H9 (cell line): ENCODE measurements around the gene AKR7A2. TPM values are rescaled to one million over a fixed set of nuclear protein-coding genes. Genes with fewer than 3 reads are reported as not detected.

Experiments used
- DNase-seq: peaks from one replicate; pipeline ENCODE4 v3.0.0-alpha.2; 2017
- H2AFZ ChIP-seq: one replicate; pipeline ENCODE4 v1.6.1; 2013; ENCODE audit warnings: mild to moderate bottlenecking, low read length, control low read depth, moderate library complexity
- H2AK5ac ChIP-seq: 2 replicates; pipeline ENCODE4 v1.6.1; 2013; ENCODE audit warnings: low read length, control low read depth, mixed read lengths; ENCODE audit not compliant: insufficient read length
- H2BK120ac ChIP-seq: one replicate; pipeline ENCODE4 v1.6.1; 2013; ENCODE audit warnings: low read depth, mild to moderate bottlenecking, low read length, control low read depth, inconsistent platforms; ENCODE audit not compliant: poor library complexity, severe bottlenecking
- H2BK12ac ChIP-seq: 2 replicates; pipeline ENCODE4 v1.6.1; 2013; ENCODE audit warnings: low read length, control low read depth, mixed read lengths, low read depth; ENCODE audit not compliant: insufficient read length
- H2BK15ac ChIP-seq: 2 replicates; pipeline ENCODE4 v1.6.1; 2013; ENCODE audit warnings: low read depth, low read length, control low read depth
- H2BK20ac ChIP-seq: one replicate; pipeline ENCODE4 v1.6.1; 2013; ENCODE audit warnings: low read depth, mild to moderate bottlenecking, low read length, control low read depth, inconsistent platforms; ENCODE audit not compliant: poor library complexity, severe bottlenecking
- H2BK5ac ChIP-seq: 2 replicates; pipeline ENCODE4 v1.6.1; 2013; ENCODE audit warnings: low read length, control low read depth, mixed read lengths; ENCODE audit not compliant: insufficient read length
- H3K14ac ChIP-seq: 2 replicates; pipeline ENCODE4 v1.6.1; 2013; ENCODE audit warnings: low read length, control low read depth; ENCODE audit not compliant: insufficient read depth
- H3K18ac ChIP-seq: 2 replicates; pipeline ENCODE4 v1.6.1; 2013; ENCODE audit warnings: low read depth, mild to moderate bottlenecking, mixed read lengths, low read length, control low read depth; ENCODE audit not compliant: insufficient read length
- H3K23ac ChIP-seq: 2 replicates; pipeline ENCODE4 v1.6.1; 2013; ENCODE audit warnings: low read length, control low read depth, mixed read lengths, low read depth; ENCODE audit not compliant: insufficient read length
- H3K23me2 ChIP-seq: 2 replicates; pipeline ENCODE4 v1.6.1; 2013; ENCODE audit warnings: low read depth, mild to moderate bottlenecking, mixed read lengths, low read length, control low read depth; ENCODE audit not compliant: insufficient read length, poor library complexity, severe bottlenecking
- H3K27ac ChIP-seq: 2 replicates; pipeline ENCODE4 v1.5.1; 2013; ENCODE audit warnings: low read length, control low read depth, mixed read lengths, low read depth; ENCODE audit not compliant: insufficient read length
- H3K27me3 ChIP-seq: 2 replicates; pipeline ENCODE4 v1.6.1; 2013; ENCODE audit warnings: low read length, control low read depth, inconsistent platforms; ENCODE audit not compliant: insufficient read depth
- H3K4ac ChIP-seq: 2 replicates; pipeline ENCODE4 v1.6.1; 2013; ENCODE audit warnings: low read depth, mild to moderate bottlenecking, control low read depth, inconsistent platforms, low read length, moderate library complexity
- H3K4me1 ChIP-seq: 2 replicates; pipeline ENCODE4 v1.6.1; 2013; ENCODE audit warnings: low read length, control low read depth, inconsistent platforms; ENCODE audit not compliant: insufficient read depth
- H3K4me2 ChIP-seq: 2 replicates; pipeline ENCODE4 v1.6.1; 2013; ENCODE audit warnings: low read length, control low read depth, mixed read lengths; ENCODE audit not compliant: insufficient read length, insufficient read depth
- H3K56ac ChIP-seq: 2 replicates; pipeline ENCODE4 v1.6.1; 2013; ENCODE audit warnings: low read depth, mild to moderate bottlenecking, mixed read lengths, low read length, control low read depth; ENCODE audit not compliant: insufficient read length
- H3K79me1 ChIP-seq: 2 replicates; pipeline ENCODE4 v1.6.1; 2013; ENCODE audit warnings: low read depth, mild to moderate bottlenecking, moderate library complexity, low read length, control low read depth, inconsistent platforms; ENCODE audit not compliant: insufficient read depth, poor library complexity, severe bottlenecking
- H3K79me2 ChIP-seq: 2 replicates; pipeline ENCODE4 v1.6.1; 2013; ENCODE audit warnings: low read length, control low read depth, inconsistent platforms; ENCODE audit not compliant: insufficient read depth
- H3K9ac ChIP-seq: 2 replicates; pipeline ENCODE4 v1.6.1; 2013; ENCODE audit warnings: low read length, control low read depth, mixed read lengths; ENCODE audit not compliant: insufficient read length; ENCODE audit errors: extremely low read depth
- H3K9me3 ChIP-seq: one replicate; pipeline ENCODE4 v1.6.1; 2013; ENCODE audit warnings: low read depth, low read length, inconsistent platforms; ENCODE audit not compliant: control insufficient read depth
- H3T11ph ChIP-seq: one replicate; pipeline ENCODE4 v1.6.1; 2013; ENCODE audit warnings: mild to moderate bottlenecking, low read length, control low read depth, inconsistent platforms
- H4K20me1 ChIP-seq: one replicate; pipeline ENCODE4 v1.6.1; 2013; ENCODE audit not compliant: control insufficient read depth, insufficient read length, insufficient read depth
- H4K5ac ChIP-seq: 2 replicates; pipeline ENCODE4 v1.6.1; 2013; ENCODE audit warnings: low read depth, mild to moderate bottlenecking, mixed read lengths, low read length, control low read depth; ENCODE audit not compliant: insufficient read length
- H4K8ac ChIP-seq: replicated peaks from 2 replicates; pipeline ENCODE4 v1.6.1; 2013; ENCODE audit warnings: low read length, control low read depth, mixed read lengths, low read depth; ENCODE audit not compliant: insufficient read length
- H4K91ac ChIP-seq: 2 replicates; pipeline ENCODE4 v1.6.1; 2013; ENCODE audit warnings: low read depth, mild to moderate bottlenecking, moderate library complexity, mixed read lengths, low read length, control low read depth; ENCODE audit not compliant: insufficient read length
- H3K27ac Mint-ChIP-seq, 3 experiments: 2 replicates in 2 of 3; 3 replicates in 1 of 3; pipeline ENCODE4 v1.8.0; 2020 to 2021; ENCODE audit warnings: mixed read lengths in 3 of 3, mild to moderate bottlenecking in 1 of 3, moderate library complexity in 1 of 3
- H3K27me3 Mint-ChIP-seq: 2 replicates; pipeline ENCODE4 v1.8.0; 2021; ENCODE audit warnings: low read depth, mild to moderate bottlenecking, moderate library complexity, mixed read lengths
- H3K36me3 Mint-ChIP-seq, 3 experiments: 2 replicates in 2 of 3; 3 replicates in 1 of 3; pipeline ENCODE4 v1.8.0; 2020 to 2021; ENCODE audit warnings: low read depth in 3 of 3, mixed read lengths in 3 of 3; ENCODE audit not compliant: insufficient read depth in 1 of 3
- H3K4me1 Mint-ChIP-seq, 2 experiments: 2 replicates each; pipeline ENCODE4 v1.8.0; 2020; ENCODE audit warnings: mixed read lengths in 2 of 2
- H3K4me3 Mint-ChIP-seq, 2 experiments: 2 replicates in 1 of 2; 3 replicates in 1 of 2; pipeline ENCODE4 v1.8.0; 2020 to 2021; ENCODE audit warnings: mild to moderate bottlenecking in 2 of 2, mixed read lengths in 2 of 2, moderate library complexity in 1 of 2
- H3K9me3 Mint-ChIP-seq, 2 experiments: 2 replicates in 1 of 2; 3 replicates in 1 of 2; pipeline ENCODE4 v1.8.0; 2020; ENCODE audit warnings: mild to moderate bottlenecking in 2 of 2, mixed read lengths in 2 of 2, moderate library complexity in 1 of 2
- WGBS: extraction: QIAGEN DNeasy Blood & Tissue Kit; methylation state at CpG from one replicate; pipeline ENCODE4 v1.1.7; 2013; ENCODE audit warnings: missing lambda C conversion rate, low lambda C conversion rate, mixed read lengths; ENCODE audit not compliant: insufficient read length; ENCODE audit errors: extremely low coverage; 5-methylcytosine and 5-hydroxymethylcytosine counted together
- total RNA-seq: library from RNA; stranded (reverse); gene quantifications from 2 replicates; pipeline ENCODE4 v1.2.1, GENCODE V29; 2021
- TF ChIP-seq, protein P1 (sequence below): fragments of 200-600 bp; sonication (generic); conservative IDR thresholded peaks from 3 replicates; pipeline ENCODE4 v1.8.0; 2021; ENCODE audit warnings: antibody characterized with exemption, mild to moderate bottlenecking

Gene AKR7A2
- total RNA-seq, 1 experiment from 2014 or later, result 50.3 TPM

GRCh38 chr1:19258353-19258752 lies 53.6 kb downstream of the AKR7A2 start:
- Histone ChIP-seq H4K5ac (no peak overlapping the region), H3K79me2 (peaks cover 19% of the 10 kb centered on the region; the same call in 1 of the 2 replicates), H3K4me2 (no peak overlapping the region), H3T11ph (no peak overlapping the region), H3K4me1 (no peaks in the 10 kb centered on the region), H3K18ac (no peak overlapping the region), H2BK120ac (no peak overlapping the region), H3K4ac (no peak overlapping the region), H3K79me1 (peaks cover 5% of the 10 kb centered on the region), H2AFZ (no peak overlapping the region), H2BK15ac (no peak overlapping the region), H3K23me2 (no peaks in the 10 kb centered on the region), H4K8ac (no peak overlapping the region), H2BK5ac (no peak overlapping the region), H3K27ac (no peak overlapping the region), H2BK20ac (no peak overlapping the region), H2AK5ac (no peak overlapping the region), H2BK12ac (no peak overlapping the region), H3K27me3 (no peaks in the 10 kb centered on the region), H3K14ac (no peak overlapping the region), H3K23ac (no peak overlapping the region), H3K56ac (no peak overlapping the region), H3K9me3 (no peaks in the 10 kb centered on the region), H4K91ac (no peak overlapping the region), H3K9ac (no peak overlapping the region), H4K20me1 (no peaks in the 10 kb centered on the region)
- TF ChIP-seq, protein P1, sequence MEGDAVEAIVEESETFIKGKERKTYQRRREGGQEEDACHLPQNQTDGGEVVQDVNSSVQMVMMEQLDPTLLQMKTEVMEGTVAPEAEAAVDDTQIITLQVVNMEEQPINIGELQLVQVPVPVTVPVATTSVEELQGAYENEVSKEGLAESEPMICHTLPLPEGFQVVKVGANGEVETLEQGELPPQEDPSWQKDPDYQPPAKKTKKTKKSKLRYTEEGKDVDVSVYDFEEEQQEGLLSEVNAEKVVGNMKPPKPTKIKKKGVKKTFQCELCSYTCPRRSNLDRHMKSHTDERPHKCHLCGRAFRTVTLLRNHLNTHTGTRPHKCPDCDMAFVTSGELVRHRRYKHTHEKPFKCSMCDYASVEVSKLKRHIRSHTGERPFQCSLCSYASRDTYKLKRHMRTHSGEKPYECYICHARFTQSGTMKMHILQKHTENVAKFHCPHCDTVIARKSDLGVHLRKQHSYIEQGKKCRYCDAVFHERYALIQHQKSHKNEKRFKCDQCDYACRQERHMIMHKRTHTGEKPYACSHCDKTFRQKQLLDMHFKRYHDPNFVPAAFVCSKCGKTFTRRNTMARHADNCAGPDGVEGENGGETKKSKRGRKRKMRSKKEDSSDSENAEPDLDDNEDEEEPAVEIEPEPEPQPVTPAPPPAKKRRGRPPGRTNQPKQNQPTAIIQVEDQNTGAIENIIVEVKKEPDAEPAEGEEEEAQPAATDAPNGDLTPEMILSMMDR, result no peak
- Mint-ChIP-seq H3K36me3 (peaks cover 31 to 67% (median 55%) of the 10 kb centered on the region in 3 experiments; a peak in 6 of 7 replicates), H3K27me3 (no peaks in the 10 kb centered on the region), H3K4me1 (peaks cover 6% of the 10 kb centered on the region in 2 experiments), H3K4me3 (no peak overlapping the region; a peak in 1 of 5 replicates), H3K9me3 (no peaks in the 10 kb centered on the region), H3K27ac (peak overlapping the region in 1 of 3 experiments; percentile 82; a peak in 1 of 7 replicates)
- no CpG with 5 or more reads among the region's 10 CpGs for WGBS
- DNase-seq, result no peak
